ENCODE measurements around the gene CALML4.
"Not testable (repeated sequence)": the region's sequence is repeated elsewhere in the genome, so short reads cannot be mapped to it uniquely, and the experiment has no call there.

CALML4 gene

GRCh38 chr15:68207176-68207935, 2.2 kb upstream of the CALML4 start:
- no peak for DNase-seq

GRCh38 chr15:68206711-68207151, 1.6 kb upstream of the CALML4 start:
- DNase-seq = no peak

DNA sequence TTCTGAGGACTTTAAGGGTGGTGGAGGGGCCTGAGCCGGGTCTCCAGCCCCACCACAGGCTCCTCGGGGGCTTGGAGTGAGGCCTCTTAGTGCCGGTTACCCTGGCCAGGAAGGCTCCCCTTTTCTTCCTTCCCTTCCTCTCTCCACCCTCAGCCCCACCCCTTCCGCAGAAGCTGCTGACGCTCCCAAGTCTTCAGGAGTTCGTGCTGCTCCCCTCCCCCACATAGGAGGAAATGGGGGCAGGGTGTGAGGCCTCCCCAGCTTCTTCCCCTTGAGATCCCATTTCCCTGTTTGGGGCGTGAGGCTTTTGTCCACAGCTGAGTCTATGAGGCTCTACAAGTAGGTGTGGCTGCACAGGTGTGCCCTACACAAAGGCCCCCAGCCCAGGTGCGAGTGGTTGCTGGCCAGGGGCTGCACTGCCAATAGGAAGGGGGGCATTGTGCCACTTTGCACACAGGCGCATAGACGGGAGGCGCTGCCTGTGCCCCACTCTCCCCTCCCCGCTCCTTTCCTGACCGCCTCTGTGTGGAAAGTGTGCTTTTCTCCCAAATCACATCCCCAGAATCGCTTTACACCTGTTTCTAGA, 915 bp upstream of the CALML4 start:
- no peak for DNase-seq

GRCh38 chr15:68205558-68205944, 419 bp upstream of the CALML4 start:
- DNase-seq = no peak

- DNase-seq = no peak
Measured at GRCh38 chr15:68204361-68204760, 771 bp downstream of the CALML4 start.

DNA sequence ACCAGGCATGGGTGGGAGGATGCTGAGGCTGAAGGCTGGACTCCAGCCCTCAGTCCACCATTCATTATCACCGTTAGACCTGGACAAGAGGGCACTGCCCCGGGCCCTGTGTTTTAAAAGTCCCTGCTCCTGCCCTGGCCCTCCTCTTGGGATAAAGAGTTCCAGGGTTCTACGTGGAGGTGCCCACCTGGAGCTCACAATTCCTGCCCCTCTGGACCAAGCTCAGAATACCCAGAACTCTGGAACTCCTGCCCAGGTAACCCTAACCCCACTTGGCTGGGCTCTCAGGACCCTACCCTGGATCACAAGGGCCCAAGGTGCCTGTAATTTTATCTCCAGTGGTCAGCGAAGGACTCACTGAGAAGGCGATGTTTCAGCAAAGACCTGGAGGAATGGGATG, 1.2 kb downstream of the CALML4 start:
- no peak for DNase-seq

DNA sequence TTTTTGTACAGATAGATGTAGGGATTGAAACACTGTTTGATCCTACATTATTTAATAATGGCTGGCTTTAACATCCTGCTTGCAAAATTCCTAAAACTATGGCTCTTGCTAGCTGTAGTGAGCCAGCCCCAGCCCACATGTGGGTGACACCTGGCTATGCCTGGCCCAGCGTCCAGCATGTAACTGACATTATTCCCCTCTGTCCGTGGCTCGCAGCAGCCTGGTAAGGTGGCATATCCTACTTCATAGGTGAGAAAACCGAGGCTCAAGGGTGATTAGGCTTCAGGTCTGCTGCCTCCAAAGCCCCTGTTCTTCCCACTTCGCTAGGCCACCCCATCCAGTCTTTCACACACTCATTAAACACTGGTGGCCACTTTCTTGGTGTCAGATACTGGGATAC, 1.6 kb downstream of the CALML4 start:
- no peak for DNase-seq

- DNase-seq = not testable (repeated sequence)
Measured at GRCh38 chr15:68202994-68203393, 2.1 kb downstream of the CALML4 start.

GRCh38 chr15:68201879-68202261, 3.3 kb downstream of the CALML4 start:
- no peak for DNase-seq

DNA sequence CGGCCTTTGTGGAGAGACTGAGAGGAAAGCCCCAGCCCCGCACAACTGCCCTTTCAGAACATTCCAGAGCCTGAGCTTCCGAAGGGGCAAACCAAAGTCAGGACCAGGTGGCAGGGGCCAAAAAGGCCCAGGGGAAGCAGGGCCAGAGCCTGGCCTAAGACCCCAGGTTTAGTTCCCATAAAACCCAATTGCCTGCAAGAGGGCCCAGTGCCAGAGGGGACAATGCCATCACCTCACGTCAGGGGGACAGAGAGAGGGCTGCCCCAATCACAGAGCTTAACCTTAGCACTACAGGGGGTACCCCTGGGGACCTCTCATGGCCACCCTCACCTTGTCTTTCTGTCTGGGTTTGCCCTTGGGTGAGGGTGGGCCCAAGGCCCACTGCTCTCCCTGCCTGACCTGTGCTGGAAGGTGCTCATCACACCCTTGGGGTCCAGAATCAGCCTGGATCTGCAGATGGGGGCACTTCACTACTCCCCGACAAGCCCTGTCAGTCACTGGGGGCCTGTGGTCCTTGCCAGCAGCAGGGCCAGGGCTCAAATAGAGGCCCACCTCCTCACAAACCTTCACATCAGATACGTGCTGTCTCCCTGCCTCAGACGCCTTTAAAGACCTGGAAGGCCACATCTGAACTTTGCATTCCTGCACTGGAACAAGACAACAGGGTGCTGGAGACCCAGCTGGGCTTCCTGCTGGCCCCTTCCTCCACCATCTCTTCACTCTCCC, 3.8 kb downstream of the CALML4 start:
- DNase-seq = no peak

GRCh38 chr15:68200016-68200861, 4.9 kb downstream of the CALML4 start:
- no peak for DNase-seq

- DNase-seq = no peak
Measured at GRCh38 chr15:68199340-68199739, 5.8 kb downstream of the CALML4 start.

- DNase-seq = no peak
Measured at GRCh38 chr15:68197661-68198437, 7.3 kb downstream of the CALML4 start.

- no peak for DNase-seq
Measured at GRCh38 chr15:68197170-68197492, 8.0 kb downstream of the CALML4 start.

DNA sequence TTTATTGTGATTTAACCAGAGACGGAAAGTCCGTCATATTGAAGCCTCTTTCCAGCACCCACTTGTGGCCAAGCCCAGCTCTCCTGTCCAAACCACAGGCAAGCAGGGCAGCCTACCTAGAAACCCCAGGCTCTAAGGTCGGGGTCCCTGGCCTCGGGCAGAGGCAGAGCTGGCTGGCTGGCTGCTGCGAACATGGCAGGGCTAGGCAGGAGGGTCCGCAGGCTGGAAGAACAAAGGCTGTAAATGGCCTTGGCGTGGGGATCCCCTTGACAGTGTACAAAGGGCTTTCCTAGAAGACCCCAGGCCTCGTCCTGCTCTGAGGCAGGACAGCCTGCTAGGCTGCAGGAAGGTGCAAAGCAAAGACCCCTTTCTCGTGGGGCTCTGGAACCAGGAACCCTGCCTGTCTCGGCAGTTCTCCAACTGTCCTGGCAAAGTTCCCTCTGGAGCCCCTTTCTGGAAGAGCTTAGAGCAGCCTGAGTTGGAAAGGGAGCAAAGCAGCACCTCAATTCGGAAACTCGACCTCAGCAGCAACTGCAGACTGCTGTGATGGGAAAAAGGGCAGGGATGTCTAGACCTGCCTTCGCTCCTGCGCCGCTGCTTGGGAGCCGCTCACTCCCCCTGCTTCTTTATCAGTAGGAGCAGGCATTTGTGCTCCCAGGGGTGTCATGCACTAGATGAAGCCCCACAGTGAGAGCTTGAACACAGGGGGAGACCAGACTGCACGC, 8.5 kb downstream of the CALML4 start:
- DNase-seq = no peak

- DNase-seq = no peak
Measured at GRCh38 chr15:68195336-68196112, 9.6 kb downstream of the CALML4 start.

DNA sequence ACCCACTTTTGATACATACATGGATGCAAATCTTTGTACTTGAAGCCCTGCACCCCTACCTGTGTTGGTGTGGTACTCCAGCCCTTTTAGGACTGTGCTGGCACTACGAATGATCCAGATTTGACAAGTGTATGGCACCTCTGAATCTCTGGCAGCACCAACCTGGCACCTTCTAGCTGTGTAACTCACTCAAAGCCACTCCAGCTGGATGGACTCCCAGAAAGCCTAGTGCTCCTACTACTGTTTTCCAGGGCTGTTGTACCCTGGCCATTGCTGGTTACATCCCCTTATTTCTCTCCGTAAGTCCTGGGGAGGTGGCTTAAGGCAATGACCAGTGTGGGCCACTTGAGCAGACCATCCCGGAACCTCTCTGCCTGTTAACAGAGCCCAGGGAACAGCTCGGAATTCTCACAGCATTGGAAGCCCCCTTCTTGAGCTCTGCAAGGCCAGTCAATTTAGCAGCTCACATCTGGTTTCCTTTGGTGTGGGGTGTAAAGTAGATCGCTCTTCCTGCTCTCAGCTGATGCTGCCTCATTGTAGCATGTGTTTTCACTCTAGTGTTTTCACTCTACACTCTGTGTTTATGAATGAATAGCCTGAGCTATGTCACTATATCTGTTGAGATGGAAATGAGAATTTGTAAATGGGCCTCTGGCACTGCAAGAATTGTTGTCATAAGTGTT, 12.2 kb downstream of the CALML4 start:
- no peak for DNase-seq

- DNase-seq = no peak
Measured at GRCh38 chr15:68192117-68192516, 13.0 kb downstream of the CALML4 start.

- no peak for DNase-seq
Measured at GRCh38 chr15:68191555-68191954, 13.6 kb downstream of the CALML4 start.

GRCh38 chr15:68190048-68190447, 15.1 kb downstream of the CALML4 start:
- DNase-seq = no peak
